Gastrocnemius medialis (tissue), 4 donors: ENCODE measurements around the gene ERGIC3. TPM values are rescaled to one million over a fixed set of nuclear protein-coding genes. Genes with fewer than 3 reads are reported as not detected.
A peak's percentile ranks its signal among the peaks of the same experiment; 100 is the strongest.
"Not testable (repeated sequence)": the region's sequence is repeated elsewhere in the genome, so short reads cannot be mapped to it uniquely, and the experiment has no call there.

Source experiments
- ATAC-seq, 2 donors: fragments of 150-250 bp; one replicate each; pipeline ENCODE4 v1.9.1; 2016
- DNase-seq, 2 donors: peaks; one replicate each; pipeline ENCODE4 v3.0.0-alpha.2; 2019
- H3K27ac ChIP-seq, 4 donors: fragments of 200-600 bp; sonication (generic); 1 replicate in 1 of 4; 2 replicates in 3 of 4; pipeline ENCODE4 v1.5.1; 2016 to 2018; ENCODE audit warnings: mild to moderate bottlenecking in 2 of 4, moderate library complexity in 1 of 4
- H3K27me3 ChIP-seq, 3 donors: fragments of 200-600 bp; sonication (generic) in 2 of 3; 1 replicate in 1 of 3; 2 replicates in 2 of 3; pipeline versions ENCODE4 v1.5.1 to v1.6.0; 2016 to 2019; ENCODE audit warnings: mild to moderate bottlenecking in 1 of 3, moderate library complexity in 1 of 3
- H3K36me3 ChIP-seq, 2 donors: fragments of 200-600 bp; sonication (generic) in 1 of 2; one replicate each; pipeline ENCODE4 v1.5.1; 2017 to 2018
- H3K4me1 ChIP-seq, 2 donors: fragments of 200-600 bp; sonication (generic) in 1 of 2; one replicate each; pipeline ENCODE4 v1.5.1; 2016 to 2017; ENCODE audit warnings: mild to moderate bottlenecking in 2 of 2
- H3K4me3 ChIP-seq, 4 donors: fragments of 200-600 bp; sonication (generic) in 3 of 4; 1 replicate in 1 of 4; 2 replicates in 3 of 4; pipeline ENCODE4 v1.5.1; 2016 to 2019; ENCODE audit warnings: mild to moderate bottlenecking in 2 of 4
- H3K9me3 ChIP-seq, 3 donors: fragments of 200-600 bp; sonication (generic) in 2 of 3; 1 replicate in 1 of 3; 2 replicates in 2 of 3; pipeline ENCODE4 v1.5.1; 2016 to 2019
- POLR2A ChIP-seq, 2 donors: fragments of 450-650 bp; IDR thresholded peaks; one replicate each; pipeline ENCODE4 v1.6.1; 2017; ENCODE audit warnings: antibody characterized with exemption in 2 of 2, mild to moderate bottlenecking in 2 of 2, moderate library complexity in 2 of 2
- in situ Hi-C, 4 donors: fragments of 200-750 bp; cut with MboI; loops; one replicate each; pipeline versions ENCODE4 v1.15.0 to v1.8.0; 2017; ENCODE audit warnings: low sequenced_read_pairs in 4 of 4
- intact Hi-C: fragments of 100-400 bp; cut with DNase I; formaldehyde crosslinking; loops from one replicate; pipeline ENCODE4 v1.15.1; 2023; ENCODE audit warnings: low total_unique reads
- total RNA-seq, 4 donors: library from RNA; depleted of rRNA; stranded (reverse); fragments of >200 nt; gene quantifications; one replicate each; pipeline versions ENCODE4 v1.1.0 to v1.2.3, GENCODE V29; 2016
- TF ChIP-seq, protein P1 (sequence below), 5 experiments: fragments of 450-650 bp in 3 of 5; fragments of 200-600 bp in 2 of 5; sonication (generic) in 2 of 5; IDR thresholded peaks in 4 of 5; conservative IDR thresholded peaks in 1 of 5; 1 replicate in 4 of 5; 2 replicates in 1 of 5; pipeline ENCODE4 v1.5.1; 2016 to 2019; ENCODE audit warnings: antibody characterized with exemption in 5 of 5, mild to moderate bottlenecking in 3 of 5, moderate library complexity in 3 of 5

The ERGIC3 gene
- total RNA-seq, 4 donors from 2014 or later: 82.5 to 91.0 (median 89.2) TPM

GRCh38 chr20:35515949-35516645, 25.8 kb upstream of the ERGIC3 start:
- DNase-seq (peak in 1 of 2 donors; percentile 16), ATAC-seq (peak; percentile 77 to 87)
- H3K27ac ChIP-seq: no peak overlapping the region
- no peak overlapping the region for H3K4me3 ChIP-seq
- no peaks in the 10 kb centered on the region for H3K36me3 ChIP-seq
- no peaks in the 10 kb centered on the region for H3K27me3 ChIP-seq
- intact Hi-C loops: no loop called here
- in situ Hi-C loops: no loop called here
- H3K4me1 ChIP-seq: peaks cover 0 to 6% of the 10 kb centered on the region in 2 donors
- no peaks in the 10 kb centered on the region for H3K9me3 ChIP-seq
- TF ChIP-seq POLR2A (IDR thresholded peaks at IDR 0.05): no peak
- TF ChIP-seq, protein P1, sequence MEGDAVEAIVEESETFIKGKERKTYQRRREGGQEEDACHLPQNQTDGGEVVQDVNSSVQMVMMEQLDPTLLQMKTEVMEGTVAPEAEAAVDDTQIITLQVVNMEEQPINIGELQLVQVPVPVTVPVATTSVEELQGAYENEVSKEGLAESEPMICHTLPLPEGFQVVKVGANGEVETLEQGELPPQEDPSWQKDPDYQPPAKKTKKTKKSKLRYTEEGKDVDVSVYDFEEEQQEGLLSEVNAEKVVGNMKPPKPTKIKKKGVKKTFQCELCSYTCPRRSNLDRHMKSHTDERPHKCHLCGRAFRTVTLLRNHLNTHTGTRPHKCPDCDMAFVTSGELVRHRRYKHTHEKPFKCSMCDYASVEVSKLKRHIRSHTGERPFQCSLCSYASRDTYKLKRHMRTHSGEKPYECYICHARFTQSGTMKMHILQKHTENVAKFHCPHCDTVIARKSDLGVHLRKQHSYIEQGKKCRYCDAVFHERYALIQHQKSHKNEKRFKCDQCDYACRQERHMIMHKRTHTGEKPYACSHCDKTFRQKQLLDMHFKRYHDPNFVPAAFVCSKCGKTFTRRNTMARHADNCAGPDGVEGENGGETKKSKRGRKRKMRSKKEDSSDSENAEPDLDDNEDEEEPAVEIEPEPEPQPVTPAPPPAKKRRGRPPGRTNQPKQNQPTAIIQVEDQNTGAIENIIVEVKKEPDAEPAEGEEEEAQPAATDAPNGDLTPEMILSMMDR (IDR thresholded peaks at IDR 0.05 in 4 of 5, conservative IDR thresholded peaks at IDR 0.05 in 1 of 5): no peak

GRCh38 chr20:35517125-35517524, 24.8 kb upstream of the ERGIC3 start:
- intact Hi-C loops: no loop called here
- Histone ChIP-seq H3K27me3 (no peaks in the 10 kb centered on the region), H3K9me3 (no peaks in the 10 kb centered on the region), H3K27ac (no peak overlapping the region), H3K4me1 (peaks cover 0 to 6% of the 10 kb centered on the region in 2 donors), H3K4me3 (no peak overlapping the region), H3K36me3 (no peaks in the 10 kb centered on the region)
- in situ Hi-C loops: no loop called here
- DNase-seq: no peak
- ATAC-seq: no peak
- TF ChIP-seq, protein P1 (IDR thresholded peaks at IDR 0.05 in 4 of 5, conservative IDR thresholded peaks at IDR 0.05 in 1 of 5): no peak
- TF ChIP-seq POLR2A (IDR thresholded peaks at IDR 0.05): no peak

DNA sequence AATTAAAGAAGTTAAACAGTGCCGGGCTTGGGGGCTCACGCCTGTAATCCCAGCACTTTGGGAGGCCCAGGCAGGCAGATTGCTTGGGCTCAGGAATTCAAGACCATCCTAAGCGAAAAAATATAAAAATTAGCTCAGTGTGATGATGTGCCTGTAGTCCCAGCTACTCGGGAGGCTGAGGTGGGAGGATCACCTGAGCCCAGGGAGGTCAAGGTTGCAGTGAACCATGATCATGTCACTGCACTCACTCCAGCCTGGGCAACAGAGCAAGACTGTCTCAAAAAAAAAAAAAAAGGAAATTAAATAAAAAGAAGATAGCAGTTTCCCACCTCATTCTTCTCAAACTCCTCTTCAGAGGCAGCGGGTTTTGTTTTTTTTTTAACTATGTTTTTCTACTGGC, 24.1 kb upstream of the ERGIC3 start:
- H3K4me1 ChIP-seq, H3K4me3 ChIP-seq, H3K27ac ChIP-seq, H3K36me3 ChIP-seq, intact Hi-C loops, ATAC-seq, H3K27me3 ChIP-seq, in situ Hi-C loops, H3K9me3 ChIP-seq, DNase-seq: not testable (repeated sequence)

DNA sequence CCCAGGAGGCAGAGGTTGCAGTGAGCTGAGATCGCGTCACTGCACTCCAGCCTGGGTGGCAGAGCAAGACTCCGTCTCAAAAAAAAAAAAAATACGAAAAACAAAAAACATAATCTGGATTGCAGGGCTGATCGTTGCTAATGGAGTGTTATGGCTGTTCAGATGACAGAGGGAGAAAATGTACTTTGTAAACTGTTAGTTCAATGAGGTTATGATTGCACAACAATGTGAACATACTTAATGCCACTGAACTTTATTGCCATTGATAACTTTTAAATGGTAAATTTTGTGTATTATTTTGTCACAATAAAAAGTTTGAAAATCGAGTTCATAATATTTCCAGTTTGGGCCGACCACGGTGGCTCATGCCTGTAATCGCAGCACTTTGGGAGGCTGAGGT, 22.9 kb upstream of the ERGIC3 start:
- in situ Hi-C loops (no loop called here), intact Hi-C loops (no loop called here)
- no peaks in the 10 kb centered on the region for H3K9me3 ChIP-seq
- DNase-seq (no peak), ATAC-seq (no peak)
- no peak for TF ChIP-seq POLR2A (IDR thresholded peaks at IDR 0.05)
- TF ChIP-seq, protein P1 (IDR thresholded peaks at IDR 0.05 in 4 of 5, conservative IDR thresholded peaks at IDR 0.05 in 1 of 5): no peak
- no peaks in the 10 kb centered on the region for H3K36me3 ChIP-seq
- no peak overlapping the region for H3K4me3 ChIP-seq
- H3K27ac ChIP-seq: no peak overlapping the region
- peaks cover 0 to 6% of the 10 kb centered on the region in 2 donors for H3K4me1 ChIP-seq
- H3K27me3 ChIP-seq: no peaks in the 10 kb centered on the region

GRCh38 chr20:35523298-35523888, 18.5 kb upstream of the ERGIC3 start:
- no peaks in the 10 kb centered on the region for H3K9me3 ChIP-seq
- no peak for ATAC-seq
- H3K27me3 ChIP-seq: no peaks in the 10 kb centered on the region
- no peaks in the 10 kb centered on the region for H3K4me1 ChIP-seq
- DNase-seq: no peak
- H3K27ac ChIP-seq: no peak overlapping the region
- no peak for TF ChIP-seq POLR2A (IDR thresholded peaks at IDR 0.05)
- TF ChIP-seq, protein P1 (IDR thresholded peaks at IDR 0.05 in 4 of 5, conservative IDR thresholded peaks at IDR 0.05 in 1 of 5): peak in 3 of 5 experiments; percentile 22 to 39 (median 25)
- in situ Hi-C loops: no loop called here
- intact Hi-C loops: no loop called here
- H3K4me3 ChIP-seq: no peak overlapping the region
- H3K36me3 ChIP-seq: no peaks in the 10 kb centered on the region
